ENCODE data around the gene MTERF4.

MTERF4 gene

DNA sequence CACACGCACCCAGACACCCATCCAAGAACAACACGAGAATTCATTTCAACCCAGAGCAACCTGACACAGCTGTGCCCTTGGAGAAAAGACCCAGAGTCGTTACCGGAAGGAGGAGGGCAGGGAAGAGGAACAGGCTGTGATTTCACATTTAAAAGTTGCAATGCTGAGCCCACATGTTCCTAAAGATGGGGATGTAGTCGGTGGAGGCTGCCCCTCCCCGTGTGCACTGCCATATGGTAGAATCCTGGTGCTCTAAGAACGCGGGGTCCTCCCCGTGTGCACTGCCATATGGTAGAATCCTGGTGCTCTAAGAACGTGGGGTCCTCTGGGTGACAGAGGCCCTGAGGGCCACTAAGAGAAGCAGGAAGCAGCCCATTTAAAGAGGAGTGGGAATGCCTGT, 10.9 kb downstream of the MTERF4 start:
- in situ Hi-C loops (cut with MboI; ENCODE audit: low sequenced_read_pairs), result no loop called here

DNA sequence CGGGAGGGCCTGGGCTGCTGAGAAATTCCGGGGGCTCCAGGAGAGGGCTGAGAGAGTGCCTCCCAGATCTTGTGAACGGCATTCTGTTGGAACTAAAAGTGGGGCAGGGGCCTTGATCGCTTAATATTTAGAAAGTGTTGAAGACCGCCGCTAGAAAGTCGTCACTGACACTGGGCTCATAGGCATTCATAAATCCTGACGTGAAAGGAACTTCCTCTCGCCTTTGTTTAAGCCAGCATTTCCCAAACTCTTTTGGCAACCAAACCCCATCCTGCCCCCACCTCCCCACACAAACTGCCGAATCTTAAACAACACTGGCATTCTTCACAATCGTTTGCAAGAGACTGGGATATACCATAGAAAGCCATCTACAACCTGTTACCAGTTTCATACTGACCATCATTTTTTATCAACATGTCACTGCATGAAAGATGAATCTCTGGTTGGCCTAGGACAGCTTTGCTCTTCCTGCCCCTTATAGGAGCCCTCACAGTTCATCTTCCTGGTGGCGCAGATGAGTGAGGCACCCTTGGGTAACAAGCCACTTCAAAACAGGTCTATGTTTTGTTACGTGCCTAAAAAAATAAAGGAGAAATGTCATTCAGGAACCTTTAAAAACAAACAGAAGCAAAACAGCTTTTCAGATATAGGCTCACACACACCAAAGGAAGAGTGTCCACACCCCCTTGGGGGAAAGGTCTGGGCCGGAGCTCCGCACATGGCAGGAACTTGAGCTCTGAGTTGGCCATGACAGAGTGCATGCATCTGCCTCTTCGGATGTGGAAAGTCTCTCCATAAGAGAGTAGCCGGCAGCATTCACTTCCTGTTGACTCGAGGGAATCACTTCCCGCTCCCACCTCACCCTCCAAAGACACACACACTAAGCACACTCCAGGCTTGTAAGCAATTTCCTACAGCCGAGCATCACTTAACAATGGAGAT, 13.0 kb downstream of the MTERF4 start:
- in situ Hi-C loops (cut with MboI; ENCODE audit: low sequenced_read_pairs), result no loop called here

DNA sequence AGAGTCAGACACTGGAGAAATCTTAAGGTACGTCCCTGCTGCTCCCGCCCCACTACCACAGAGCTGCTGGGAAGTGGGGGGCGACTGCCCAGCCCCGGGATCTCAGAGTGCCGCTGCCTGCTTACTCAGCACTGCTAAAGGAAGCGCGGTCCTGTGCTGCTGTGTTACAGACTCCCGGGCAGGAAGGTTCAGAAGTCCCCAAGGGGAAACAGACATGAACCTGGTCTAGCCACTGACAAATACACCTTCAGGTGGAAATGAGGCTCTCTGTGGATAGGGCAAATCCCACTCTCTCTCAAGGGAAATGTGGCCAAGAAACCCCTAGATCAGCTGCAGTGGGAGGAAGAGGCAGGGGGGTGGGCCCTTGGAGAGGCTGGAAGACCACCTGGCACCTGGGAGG, 13.7 kb downstream of the MTERF4 start:
- in situ Hi-C loops (cut with MboI; ENCODE audit: low sequenced_read_pairs), result no loop called here

DNA sequence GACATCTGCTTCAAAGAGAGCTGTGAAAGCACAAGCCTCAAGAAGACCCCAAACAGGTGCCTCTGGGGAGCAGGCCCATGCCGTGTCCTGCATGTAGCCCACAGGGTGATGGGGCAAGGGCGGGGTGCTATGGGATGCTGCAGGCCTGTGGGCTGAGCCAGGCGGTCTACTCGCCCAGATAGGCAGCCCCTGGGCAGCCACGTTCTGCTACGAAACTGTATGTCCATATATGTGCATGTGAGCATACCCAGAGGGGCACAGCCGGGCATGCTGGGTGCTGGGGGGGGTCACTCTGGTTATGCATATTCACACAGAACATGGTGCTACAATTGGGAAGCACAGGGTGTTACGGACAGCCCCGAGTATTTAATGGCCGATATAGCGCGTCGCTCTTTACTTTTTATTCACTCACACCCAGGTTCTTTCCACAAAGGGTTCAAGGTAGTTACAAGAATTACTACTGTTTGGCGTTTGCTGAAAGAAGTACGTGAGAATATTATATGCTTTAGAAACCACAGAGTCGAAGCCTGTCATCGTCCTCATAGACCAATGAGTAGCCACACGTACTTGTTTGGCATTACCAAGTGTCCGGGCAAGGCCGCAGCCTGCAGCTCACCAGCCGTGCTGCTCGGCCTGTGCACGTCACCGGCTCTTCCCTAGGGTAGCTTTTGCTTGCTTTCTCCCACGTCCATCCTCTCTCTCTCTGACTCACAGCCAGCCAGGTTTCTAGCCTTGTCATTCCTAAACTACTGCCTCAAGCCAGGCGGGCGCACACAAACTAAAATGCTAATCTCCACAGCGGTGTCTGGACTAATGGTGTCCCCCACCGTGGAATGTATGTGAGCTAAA, 14.4 kb downstream of the MTERF4 start:
- in situ Hi-C loops (cut with MboI; ENCODE audit: low sequenced_read_pairs), result no loop called here

DNA sequence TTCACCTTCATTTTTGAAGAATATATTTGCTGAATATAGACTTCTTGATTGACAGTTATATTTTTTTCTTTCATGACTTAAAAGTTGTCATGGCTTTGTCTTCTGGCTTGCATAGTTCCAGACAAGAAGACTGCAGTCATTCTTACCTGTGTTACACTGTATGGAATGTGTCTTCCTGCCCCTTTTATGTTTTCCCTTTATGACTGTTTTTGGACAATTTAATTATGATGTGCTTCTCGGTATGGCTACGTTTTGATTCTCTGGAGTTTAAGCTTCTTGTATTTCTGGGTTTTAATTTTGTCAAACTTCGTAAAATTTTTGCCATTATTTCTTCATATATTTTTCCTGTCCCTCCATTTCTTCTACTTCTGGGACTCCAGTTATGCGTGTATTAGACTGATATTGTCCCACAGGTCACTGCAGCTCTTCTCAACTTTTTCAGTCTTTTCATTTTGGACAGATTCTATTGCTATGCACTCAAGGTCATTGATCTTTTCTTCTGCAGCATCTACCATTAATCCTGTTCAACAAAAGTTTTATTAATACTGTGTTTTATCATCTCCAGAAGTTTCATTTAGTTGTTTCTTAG, 17.1 kb downstream of the MTERF4 start:
- in situ Hi-C loops (cut with MboI; ENCODE audit: low sequenced_read_pairs), result no loop called here

DNA sequence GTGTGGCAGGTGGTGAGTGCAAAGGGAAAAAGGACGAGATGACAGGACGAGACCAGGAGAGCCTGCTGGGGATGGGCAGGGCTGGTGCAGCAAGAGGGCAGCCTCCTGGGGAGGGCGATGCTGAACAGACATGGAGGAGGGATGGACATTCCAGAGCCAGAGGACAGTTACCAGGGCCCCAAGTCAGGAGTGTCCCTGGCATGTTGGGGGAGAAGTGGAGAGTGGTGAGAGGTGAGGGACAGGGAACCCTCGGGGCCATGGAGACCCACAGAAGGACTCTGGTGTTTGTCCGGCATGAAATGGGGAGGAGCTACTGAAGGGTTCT, 19.0 kb downstream of the MTERF4 start:
- in situ Hi-C loops (cut with MboI; ENCODE audit: low sequenced_read_pairs), result no loop called here

DNA sequence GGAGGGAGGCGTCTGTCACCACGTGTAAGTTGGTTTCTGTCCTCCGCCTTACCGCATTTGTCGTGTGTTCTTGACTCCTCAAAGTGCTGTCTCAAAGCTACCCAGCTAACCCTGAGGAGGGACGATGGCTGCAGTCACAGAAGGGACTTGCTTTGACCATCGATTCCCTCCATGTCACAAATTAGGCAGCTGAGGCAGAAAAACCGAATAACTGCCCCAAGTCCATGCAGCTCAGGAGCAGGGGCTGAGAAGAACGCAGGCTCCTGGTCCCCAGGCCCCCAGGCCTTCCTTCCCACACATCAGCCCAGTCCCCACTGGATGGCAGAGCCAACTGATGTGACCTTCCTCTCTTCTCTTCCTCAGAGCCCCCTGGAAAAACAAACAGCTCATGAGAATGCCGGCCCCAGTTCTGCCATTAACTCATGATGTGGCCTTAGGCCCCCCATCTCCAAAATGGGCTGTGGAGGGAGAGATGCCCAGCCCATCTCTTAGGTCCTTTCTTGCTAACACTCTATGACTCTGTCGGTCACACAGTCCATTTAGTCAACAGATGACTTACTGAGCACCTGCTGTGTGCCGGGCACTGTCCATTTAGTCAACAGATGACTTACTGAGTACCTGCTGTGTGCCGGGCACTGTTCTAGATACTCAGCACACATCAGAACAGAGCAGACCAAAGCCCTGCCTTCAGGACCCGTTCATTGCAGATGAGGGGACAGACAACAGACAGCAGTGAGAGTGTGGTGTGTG, 19.6 kb downstream of the MTERF4 start:
- in situ Hi-C loops (cut with MboI; ENCODE audit: low sequenced_read_pairs), result no loop called here

DNA sequence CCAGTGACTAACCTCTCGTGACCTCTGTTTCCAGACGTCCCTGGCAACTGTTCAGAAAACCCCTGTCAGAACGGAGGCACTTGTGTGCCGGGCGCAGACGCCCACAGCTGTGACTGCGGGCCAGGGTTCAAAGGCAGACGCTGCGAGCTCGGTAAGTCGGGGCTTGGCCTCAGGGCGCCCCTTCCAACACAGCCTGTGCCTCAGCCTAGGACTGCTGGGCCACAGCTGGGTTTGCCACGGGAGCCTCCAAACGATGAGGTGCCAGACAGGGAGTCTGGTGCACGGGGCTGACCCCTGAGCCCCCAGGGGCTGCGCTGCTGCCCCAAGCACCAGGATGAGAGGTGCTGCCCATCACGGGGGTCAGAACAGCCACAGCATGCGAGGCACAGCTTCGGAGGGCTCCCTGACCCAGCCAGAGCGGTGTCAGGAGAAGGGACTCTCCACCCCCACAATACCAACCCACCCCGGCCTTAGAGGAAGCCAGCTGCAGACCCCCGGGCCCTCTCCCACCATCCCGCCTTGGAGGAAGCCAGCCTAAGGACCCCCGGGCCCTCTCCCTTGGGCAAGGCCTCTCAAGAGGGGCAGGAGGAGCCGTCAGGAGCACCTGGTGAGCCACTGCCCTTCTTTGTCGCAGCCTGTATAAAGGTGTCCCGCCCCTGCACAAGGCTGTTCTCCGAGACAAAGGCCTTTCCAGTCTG, 20.3 kb downstream of the MTERF4 start:
- in situ Hi-C loops (cut with MboI; ENCODE audit: low sequenced_read_pairs), result no loop called here

DNA sequence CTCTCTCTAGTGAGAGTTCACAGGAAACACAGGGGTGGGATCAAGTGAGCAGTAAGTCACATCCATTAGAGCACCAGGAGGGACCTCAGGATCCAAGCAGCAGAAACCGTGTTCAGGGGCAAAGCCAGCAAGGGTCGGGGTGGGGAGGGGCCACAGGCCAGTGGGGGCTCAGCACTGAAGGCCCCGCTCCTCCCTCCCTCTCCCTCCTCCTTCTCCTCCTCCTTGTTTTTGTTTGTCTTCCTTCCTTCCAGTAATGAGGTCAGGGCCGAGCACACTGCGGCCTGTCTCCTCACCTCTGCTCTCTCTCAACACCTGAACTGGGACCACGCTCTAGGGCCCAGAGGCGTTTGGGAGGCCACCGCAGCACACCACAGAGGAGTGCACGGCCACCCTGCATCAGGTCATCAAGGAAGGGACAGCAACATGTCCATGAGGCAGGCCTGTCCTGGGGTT, 20.9 kb downstream of the MTERF4 start:
- in situ Hi-C loops (cut with MboI; ENCODE audit: low sequenced_read_pairs), result no loop called here

DNA sequence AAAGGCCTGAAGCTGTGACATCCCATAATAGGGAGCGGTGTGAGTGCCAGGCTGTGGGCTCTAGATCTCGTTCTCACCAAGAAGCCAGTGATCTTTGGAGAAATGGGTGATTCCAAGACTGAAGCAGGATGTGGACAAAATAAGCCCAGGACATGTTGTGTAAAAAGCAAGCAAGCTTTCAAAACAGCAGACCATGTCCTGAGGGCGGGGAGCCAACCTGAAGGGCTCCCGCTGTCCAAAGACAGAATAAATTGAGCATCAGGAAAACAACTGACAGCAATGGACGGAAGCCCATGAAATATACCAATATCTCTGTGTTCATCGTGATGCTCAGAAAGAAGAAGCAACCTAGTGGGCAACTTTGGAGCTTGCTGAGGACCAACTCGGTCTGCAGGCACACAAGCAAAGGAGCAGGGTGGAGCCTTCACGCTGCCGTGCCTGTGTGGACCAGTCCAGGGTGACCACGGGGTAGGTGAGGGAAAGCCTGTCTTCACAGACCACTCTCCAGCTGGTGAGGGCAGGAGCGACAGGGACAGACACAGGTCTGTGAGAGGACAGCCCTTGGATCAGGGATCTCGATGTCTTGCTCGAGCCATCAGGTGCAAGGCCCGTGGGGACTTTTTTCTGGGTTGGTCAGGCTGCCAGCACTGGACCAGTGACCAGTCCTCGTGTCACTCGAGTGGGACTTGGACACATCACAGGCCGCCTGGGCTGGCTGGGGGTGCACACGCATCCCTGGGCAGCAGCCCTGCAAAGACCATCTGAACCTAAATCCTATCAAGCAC, 21.5 kb downstream of the MTERF4 start:
- in situ Hi-C loops (cut with MboI; ENCODE audit: low sequenced_read_pairs), result no loop called here

DNA sequence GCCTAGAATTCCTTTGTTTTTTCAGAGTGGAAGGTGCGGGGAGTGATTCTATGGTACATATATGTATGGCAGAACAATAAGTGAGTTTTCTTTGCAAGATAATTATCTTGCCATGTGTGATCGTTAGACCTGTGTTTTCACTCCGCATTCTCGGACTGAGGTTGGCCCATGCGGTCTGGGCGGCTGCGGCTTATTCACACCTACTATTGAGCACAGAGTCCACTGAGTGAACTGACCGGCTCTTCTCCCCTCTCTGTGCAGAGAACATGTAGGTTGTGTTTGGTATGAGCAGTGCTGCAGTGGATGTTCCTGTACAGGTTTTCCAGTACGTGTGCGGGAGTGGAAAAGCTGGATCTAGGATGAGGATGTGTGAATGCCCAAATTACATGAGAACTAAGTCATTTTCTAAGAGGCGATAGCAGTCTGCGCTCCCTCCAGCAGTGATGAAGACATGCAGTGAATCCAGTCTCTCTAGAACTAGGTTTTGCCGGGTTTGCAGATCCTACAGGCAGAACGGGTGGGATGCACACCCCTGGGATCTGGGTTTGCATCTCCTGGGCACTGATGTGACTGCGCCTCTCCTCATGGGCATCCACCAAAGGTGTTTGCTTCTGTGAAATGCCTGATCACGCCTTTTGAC, 27.1 kb downstream of the MTERF4 start:
- in situ Hi-C loops (cut with MboI; ENCODE audit: low sequenced_read_pairs), result no loop called here

DNA sequence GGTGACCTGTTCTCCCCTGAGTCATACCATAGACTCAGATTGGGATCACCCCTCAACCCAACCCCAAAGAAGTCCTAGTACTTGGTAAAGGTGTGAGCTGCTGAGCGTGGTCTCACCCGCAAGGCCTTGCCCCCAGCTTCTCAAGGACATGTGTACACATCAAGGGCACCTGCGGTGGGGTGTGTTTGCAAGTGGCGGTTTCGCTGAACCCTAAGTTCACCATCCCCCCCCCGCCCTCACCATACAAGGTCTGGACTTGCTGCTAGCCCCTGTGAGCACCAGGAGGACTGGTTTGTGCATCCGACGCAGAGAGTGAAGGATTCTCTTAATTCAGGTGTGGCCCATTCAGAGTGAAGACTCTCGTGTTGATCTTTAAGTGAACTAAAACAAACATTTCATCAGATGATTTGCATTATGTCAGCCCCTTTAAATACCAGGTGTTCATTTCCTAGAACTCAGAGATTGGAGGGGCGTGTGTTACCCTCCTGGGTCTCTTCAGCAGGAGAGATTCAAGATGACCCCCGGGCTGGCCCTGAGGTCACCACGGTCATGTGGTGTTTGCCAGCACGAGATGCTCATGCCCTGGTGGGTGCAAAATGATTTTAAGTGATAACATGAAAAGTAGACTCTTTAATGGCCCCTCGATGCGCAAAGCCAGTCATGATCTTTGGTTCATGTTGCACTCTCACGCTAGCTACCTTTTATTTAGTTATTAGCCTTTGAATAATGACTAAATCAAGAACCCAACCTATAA, 27.8 kb downstream of the MTERF4 start:
- in situ Hi-C loops (cut with MboI; ENCODE audit: low sequenced_read_pairs), result no loop called here

DNA sequence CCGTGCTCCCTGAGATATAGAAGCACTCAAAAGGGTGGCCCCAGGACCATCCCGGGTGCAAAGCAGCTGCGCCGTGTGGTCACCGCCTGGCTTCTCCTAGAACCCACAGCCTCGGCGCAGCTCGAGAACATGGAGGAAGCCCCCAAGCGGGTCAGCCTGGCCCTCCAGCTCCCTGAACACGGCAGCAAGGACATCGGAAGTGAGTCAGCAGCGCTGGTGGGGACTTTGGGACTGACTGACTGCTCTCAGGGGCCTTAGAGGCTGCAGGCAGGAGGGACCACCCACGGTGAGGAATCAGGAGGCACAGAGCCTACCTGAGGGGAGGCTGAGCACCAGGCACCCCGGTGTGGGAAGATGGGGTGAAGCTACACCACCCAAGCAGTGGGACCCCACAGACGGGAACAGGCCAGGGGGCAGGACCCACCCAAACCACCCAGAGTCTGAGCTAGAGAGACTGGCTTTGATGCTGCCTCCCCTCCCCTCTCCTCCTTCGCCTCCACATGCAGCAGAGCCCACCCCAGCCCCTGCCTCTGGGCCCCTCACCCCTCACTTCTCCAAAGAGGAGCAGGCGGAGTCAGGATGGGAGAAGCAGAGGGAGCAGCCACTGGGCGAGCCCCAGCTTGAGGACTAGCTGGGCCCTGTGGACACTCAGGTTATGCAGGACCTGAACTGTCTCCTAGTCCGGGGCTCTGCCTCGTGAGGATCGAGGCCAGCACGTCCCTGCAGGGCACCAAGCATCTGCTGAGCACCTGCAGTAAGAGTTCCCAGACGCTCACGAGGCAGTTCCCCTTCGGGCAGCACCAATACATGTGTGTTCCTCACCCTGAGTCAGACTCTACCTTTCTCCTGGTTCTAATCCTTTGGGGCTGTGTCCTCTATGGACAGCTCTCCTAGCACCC, 28.7 kb downstream of the MTERF4 start:
- in situ Hi-C loops (cut with MboI; ENCODE audit: low sequenced_read_pairs), result no loop called here

DNA sequence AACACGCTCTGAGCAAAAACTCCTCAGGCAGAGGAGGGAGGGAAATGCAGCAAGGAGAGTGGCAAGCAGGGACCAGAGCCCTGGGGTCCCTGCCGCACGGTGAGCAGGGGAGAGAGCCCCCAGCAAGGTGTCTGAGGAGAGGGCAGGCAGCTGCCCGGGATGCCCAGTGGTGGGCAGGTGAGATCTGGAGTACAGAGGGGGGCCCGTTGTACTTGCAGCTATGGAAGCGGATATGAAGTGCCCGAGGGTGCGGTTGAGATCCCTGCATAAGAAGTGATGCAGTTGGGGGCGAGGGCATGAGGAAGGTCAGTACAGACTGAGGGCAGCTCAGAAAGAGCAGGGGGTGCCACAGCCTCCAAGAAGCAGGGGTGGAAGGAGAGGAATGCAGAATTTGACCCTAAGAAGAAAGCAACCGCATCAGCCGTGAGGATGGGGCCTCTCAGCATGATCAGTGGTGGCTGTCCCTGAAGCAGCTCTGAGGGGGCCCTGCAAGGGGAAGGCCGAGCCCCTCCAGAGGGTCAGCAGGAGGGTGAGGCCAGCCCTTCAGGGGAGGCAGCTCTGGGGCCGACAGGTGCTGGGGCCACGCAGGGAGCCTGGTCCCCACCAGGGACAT, 29.4 kb downstream of the MTERF4 start:
- in situ Hi-C loops (cut with MboI; ENCODE audit: low sequenced_read_pairs), result no loop called here

DNA sequence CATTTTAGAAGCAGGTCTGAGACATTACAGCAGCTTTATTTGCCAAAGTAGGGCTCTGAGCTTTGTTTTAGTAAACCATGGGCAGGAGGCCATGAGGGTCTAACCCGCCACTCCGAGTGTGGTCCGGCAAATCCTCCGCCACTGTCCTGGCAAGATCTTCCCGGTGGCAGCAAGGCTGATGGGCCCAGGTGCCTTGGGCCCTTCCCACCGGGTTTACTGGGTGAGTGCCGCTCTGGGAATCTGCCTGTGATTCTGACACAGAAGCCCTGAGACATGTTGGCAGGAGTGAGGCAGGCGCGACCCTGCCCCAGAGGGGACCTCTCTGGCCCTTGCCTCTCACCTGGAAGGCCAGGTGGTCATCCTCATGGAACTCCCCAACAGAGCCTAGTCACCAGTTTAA, 29.9 kb downstream of the MTERF4 start:
- in situ Hi-C loops (cut with MboI; ENCODE audit: low sequenced_read_pairs), result no loop called here

DNA sequence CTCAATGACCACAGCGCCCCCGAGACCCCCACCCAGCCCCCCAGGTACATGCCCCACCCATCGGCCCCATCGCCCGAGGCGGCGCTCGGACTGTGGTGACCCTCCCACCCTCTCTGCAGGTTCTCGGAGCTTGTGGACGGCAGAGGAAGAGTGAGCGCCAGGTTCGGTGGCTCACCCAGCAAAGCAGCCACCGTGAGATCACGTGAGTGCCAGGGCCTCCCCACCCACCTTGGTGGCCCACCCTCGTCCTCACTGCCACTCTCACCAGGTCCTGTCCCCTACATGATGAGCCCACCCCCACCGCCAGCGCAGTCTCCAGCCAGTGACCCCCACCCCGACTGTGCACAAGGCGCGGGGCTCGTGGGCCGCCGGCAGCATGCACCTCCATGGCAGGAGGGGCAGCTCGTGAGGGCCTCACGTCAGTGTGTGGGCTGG, 30.4 kb downstream of the MTERF4 start:
- in situ Hi-C loops (cut with MboI; ENCODE audit: low sequenced_read_pairs), result no loop called here

All from hTERT RPE-1 (cell line).